NCI-H146 (cell line): ENCODE measurements around the gene CATSPERB.
"Not testable (repeated sequence)": the region's sequence is repeated elsewhere in the genome, so short reads cannot be mapped to it uniquely, and the experiment has no call there.

Experiments
- DNase-seq: peaks from one replicate; lab custom pipeline; 2025; lab: John Stamatoyannopoulos, UW

CATSPERB gene

DNA sequence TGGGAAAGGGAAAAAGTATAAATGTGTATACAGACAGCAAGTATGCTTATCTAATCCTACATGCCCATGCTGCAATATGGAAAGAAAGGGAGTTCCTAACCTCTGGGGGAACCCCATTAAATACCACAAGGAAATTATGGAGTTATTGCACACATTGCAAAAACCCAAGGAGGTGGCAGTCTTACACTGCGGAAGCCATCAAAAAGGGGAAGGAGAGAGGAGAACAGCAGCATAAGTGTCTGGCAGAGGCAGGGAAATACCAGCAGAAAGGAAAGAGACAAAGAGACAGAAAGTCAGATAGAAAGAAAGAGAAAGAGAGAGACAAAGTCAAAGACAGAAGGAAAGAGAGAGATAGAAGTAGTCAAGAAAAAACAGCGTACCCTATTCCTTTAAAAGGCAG lies 64.8 kb downstream of the CATSPERB start:
- not testable (repeated sequence) for DNase-seq

DNA sequence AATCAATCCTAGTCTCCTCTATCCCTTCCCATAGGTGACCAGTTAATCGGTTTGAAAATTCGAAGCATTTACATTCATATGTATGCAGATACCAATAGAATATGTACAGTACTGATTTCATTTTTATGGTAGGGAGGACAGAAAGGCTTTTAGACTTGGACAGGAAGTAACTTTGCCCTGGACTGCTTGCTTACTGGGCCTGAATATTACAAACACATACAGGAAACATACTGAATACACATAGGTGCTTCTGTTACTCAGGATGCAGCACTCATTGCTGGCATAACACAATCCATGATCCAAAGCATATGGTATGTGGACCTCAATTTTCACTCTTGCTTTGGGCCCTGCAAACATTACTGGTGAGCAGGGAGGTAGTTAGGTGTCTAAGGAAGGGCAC lies 71.1 kb downstream of the CATSPERB start:
- DNase-seq: no peak

DNA sequence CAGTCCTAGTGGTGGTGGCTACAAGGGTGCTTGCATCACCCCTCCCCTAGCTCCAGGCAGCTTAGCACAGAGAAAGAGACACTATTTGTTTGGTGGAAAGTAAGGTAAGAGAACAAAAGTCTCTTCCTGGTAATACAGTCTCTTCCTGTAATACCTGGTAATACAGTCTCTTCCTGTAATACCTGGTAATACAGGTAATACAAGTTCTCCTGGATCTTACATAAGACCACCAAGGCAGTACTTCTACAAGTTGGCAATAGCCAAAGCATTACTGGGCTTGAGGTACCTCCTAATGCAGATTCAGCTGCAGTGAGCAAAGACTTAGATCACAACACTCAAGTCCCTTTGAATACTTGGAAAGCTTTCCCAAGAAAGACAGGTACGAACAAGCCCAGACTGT lies 77.0 kb downstream of the CATSPERB start:
- DNase-seq: no peak

DNA sequence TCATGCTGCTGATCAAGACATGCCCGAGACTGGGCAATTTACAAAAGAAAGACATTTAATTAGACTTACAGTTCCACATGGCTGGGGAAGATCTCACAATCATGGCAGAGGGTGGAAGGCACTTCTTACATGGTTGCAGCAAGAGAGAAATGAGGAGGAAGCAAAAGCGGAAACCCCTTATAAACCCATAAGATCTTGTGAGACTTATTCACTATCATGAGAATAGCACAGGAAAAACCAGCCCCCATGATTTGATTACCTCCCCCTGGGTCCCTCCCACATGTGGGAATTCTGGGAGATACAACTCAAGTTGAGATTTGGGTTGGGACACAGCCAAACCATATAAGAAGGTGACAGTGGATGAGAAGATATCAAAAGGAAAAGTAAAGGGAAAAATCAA lies 78.4 kb downstream of the CATSPERB start:
- DNase-seq: no peak

DNA sequence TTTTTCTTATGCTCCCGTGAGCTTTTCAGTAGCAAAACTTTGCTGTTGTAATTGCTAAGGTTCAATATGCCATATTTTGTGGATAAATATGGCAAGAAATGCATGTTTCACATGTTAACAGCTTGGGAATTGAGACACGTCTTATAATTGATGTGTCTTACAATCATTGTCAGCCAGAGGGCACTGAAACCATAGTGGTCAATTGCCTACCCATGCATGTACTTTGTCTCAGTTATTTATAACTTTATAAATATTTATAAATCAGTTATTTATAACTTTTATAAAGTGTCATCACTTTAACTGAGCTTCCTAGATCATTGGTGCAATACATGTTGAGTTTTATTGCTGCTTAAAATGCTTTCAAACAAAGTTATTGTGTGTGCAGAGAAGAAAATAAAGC lies 82.0 kb downstream of the CATSPERB start:
- no peak for DNase-seq

DNA sequence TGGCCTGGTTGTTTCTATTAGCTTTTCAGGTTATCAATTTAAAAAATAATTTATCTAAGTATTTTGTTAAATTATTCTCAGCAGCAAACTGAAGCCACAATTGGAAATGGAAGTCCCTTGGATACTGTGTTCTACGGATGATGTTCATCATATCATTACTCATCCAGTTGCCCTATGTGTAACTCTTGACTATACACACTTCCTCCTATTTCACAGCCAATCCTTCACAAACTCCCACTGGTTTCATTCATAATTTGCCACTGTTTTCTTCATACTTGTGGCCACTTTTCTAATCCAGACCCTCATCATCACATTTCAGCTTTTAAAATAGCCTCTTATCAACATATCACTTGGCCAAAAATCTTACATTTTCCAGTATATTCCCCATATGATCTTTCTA lies 84.0 kb downstream of the CATSPERB start:
- no peak for DNase-seq

DNA sequence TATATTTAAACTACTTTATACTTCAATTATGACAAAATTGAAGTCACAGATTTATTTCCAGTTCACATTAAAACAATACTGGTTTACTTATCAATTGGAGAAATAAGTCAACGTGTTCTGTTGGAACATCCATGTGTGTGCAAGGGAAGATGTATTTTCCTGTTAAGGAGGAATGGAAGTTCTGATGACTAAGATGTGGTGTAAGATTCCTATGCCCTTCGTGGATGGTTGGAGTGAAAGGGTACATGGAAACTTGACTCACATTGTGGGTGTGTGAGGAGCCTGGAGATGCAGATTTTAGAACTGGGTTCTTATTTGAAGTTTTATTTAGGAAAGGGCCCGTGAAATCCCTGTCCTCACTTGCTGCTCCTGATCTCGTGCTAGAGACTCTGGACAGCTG lies 95.3 kb downstream of the CATSPERB start:
- no peak for DNase-seq

DNA sequence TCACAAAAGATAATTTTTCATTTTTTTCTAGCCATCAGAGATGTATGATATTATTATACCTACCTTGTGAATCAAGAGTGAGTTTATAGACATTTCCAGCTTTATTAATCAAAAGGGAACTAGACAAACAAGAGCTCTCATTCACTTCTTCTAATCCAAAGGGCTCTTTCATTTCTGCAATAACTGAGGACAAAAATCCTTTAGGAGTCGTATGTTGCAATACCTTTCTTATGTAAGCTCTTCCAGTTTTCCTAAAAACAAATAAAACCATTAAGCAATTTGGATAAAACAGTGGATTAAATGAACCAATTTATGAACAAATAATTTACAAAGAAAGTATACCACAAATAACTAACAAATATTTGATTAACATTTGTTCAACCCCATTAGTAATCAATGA lies 107.1 kb downstream of the CATSPERB start:
- no peak for DNase-seq

DNA sequence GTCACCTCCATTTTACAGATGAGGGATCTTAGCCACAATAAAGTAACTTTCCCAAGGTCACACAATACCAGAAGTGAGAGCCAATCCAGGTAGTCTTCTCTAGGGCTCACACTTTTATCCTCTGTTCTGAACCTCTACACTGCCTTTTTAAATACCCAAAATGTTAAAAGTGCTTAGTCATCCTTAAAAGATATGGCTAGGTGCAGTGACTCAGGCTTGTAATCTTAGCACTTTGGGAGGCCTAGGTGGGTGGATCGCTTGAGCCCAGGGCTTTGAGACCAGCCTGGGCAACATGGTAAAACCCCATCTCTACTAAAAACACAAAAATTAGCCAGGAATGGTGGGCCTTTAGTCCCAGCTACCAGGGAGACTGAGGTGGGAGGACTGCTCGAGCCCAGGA lies 117.7 kb downstream of the CATSPERB start:
- DNase-seq: no peak

DNA sequence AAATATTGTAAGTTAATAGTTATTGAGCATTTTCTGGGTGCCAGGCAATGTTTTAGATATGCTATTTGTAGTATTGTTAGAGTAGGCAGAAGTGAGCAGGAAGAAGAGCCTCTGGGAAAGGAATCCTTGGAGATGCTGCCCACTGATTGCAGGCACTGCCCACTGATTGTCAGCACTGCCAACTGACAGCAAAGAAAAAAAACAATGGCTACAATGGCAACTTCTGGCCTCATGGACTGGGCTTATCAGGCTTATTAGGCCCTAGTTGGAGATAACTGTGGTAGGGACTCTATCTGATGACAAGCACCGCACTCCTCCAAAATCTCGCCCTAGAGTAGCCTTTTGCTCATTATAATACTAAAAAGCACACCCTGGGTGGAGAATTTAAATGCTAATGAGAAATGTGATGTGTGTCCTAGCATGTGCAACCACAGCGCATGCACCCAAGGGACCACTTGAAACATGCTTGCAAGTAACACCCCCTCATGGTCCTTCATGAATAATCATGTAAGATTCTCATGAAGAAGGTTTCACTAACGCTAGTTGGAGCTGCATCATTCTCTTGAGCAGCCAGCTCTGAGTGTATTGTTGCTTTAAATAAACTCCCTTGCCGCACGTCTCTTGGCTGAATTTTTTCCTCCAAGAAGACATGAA lies 118.3 kb downstream of the CATSPERB start:
- no peak for DNase-seq

DNA sequence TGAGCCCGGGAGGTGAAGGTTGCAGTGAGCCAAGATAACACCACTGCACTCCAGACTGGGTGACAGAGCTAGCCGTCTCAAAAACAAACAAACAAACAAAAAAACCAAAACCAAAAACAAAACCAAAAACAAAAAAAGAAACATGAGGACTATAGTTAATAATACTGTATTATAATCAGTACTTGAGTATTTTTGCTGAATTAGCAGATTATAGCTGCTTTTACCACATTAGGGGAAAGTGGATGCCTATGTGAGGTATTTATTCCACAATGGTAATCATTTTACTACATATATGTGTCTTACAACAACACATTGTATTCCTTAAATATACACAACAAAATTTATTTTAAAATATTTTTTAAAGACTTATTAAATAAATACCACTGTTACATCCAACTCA lies 120.4 kb downstream of the CATSPERB start:
- DNase-seq: no peak

DNA sequence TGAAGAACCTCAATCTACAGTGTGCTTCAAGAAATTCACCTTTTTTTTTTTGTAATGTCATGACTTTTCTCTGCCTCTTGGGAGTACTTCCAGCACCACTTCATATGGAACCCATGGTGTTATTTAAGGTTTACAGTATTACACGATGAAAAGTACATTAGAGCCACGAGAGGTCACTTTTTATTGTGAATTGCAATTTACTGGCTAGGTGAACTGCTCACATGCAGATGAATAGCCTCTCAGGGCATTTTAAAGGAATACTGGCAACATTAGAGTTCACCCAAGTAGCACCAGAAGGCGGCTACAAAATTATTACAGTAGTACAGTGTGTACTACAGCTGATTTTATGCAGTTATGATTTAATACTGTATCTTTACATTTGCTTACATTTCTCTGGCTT lies 122.7 kb downstream of the CATSPERB start:
- DNase-seq: no peak

DNA sequence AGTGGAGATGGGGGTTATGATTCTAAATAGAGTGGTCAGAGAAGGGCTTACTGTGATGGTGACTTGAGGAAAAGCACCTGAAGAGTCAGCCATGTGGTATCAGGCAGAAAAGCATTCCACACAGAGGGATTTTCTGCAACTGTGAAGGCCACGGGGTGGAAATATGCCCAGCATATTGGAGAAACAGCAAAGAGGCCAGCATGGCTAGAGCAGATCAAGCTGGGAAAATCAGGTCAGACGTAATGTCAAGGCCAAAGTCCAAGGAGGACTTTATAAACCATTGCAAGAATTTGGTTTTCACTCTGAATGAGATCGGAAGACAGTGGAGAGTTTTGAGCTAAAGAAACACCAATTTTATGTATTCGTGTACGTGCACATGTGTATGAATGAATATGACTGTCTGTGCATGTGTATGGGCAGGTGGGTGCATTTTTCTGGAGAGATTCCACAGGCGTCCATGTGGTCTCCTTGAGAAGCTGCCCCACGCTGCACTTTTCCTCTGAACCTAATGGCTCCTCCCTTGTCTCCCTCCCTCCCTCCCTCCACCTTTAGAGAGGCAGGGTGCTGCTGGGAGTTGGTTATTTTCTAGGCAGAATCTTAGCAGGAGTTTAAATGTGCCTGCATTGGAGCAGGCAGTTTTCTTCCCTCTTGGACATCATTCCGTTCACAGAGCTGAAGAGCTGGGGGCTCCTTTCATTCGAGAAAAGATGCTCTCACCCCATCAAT lies 124.4 kb downstream of the CATSPERB start:
- no peak for DNase-seq

DNA sequence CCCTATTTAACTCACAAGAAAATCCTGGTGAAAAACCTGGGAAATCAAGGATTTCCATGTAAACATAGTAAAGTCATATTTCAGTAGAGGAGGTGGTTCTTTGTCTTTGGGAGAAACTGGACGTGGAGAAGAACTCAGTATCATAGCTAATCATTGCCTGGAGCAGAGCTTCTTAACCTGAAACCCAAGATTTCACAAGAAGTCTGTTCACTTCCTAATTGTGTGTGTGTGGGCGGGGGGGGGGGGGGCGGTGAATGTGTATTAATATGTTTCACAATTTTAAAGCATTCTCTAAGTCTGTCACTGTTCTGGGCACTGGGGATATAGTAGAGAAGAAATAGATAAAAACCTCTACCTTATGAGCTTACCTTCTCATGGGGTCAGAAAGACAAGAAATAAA lies 125.0 kb downstream of the CATSPERB start:
- DNase-seq: no peak

DNA sequence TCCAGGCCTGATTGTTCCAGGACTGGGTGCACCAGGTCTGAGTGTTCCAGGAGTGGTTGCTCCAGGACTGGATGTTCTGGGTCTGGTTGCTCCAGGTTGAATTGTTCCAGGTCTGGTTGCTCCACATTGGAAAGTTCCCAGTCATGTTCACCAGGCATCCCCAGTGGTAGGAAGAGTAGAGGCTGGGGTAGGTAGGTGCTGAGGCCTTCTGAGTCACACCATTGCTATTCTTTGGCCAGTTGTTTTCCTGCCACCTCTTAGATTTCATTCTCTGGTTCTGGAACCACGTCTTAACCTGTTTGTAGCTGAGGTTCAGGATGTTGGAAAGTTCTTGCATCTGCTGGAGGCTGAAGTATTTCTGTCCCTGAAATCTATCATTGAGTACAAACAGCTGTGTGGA lies 127.3 kb downstream of the CATSPERB start:
- not testable (repeated sequence) for DNase-seq

DNA sequence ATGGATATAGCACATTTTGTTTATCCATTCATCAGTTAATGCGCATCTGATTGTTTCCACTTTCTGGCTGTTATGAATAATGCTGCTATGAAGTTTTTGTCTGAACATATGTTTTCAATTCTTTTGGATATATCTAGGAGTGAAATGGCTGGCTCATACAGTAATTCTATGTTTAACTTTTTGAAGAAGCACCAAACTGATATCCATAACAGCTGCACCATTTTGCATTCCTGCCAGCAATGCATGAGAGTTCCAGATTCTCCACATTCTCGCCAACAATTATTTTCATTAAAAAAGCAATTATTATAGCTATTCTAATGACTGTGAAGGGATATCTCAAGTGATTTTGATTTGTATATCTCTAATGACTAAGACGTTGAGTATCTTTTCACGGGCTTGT lies 131.9 kb downstream of the CATSPERB start:
- no peak for DNase-seq

DNA sequence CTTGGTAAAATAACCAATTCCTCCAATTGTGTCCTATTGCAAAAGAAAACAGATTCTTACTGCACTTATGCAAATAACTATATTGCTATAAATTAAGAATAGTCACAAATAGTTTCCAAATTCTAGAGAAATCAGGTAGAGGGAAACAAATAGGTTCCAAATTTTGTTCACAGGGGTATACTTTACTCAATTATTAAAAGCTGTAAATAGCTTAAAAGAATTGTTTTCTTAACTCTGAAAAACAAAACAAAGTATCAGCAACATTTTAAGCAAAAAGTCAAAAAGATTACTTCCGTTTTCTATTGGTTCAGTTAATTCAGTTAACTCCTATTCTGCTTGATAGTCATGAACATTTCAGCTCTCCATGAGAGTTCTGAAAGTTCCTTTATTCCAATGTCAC lies 136.2 kb downstream of the CATSPERB start:
- no peak for DNase-seq

DNA sequence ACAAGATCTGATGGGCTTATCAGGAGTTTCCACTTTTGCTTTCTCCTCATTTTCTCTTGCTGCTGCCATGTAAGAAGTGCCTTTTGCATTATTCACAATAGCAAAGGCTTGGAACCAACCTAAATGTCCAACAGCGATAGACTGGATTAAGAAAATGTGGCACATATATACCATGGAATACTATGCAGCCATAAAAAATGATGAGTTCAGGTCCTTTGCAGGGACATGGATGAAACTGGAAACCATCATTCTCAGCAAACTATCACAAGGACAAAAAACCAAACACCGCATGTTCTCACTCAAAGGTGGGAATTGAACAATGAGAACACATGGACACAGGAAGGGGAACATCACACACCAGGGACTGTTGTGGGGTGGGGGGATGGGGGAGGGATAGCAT lies 137.9 kb downstream of the CATSPERB start:
- DNase-seq: not testable (repeated sequence)

DNA sequence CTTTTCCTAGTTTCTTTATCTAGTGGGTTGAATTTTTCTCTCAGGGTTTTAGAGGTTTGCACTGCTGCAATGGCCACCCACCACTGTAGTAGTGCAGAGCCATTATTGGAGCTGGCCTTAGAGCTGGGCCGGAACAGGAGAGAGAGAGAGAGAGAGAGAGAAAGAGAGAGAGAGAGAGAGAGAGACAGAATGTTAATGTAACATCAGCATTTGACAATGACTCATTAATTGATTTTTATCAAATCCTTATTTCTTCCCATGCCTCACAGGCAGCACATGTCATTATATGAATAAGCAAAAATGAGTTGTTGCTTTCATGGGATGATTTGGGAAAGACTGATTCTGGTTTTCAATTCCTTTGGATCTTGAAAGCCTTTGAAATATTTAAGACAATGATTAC lies 145.5 kb downstream of the CATSPERB start:
- no peak for DNase-seq

DNA sequence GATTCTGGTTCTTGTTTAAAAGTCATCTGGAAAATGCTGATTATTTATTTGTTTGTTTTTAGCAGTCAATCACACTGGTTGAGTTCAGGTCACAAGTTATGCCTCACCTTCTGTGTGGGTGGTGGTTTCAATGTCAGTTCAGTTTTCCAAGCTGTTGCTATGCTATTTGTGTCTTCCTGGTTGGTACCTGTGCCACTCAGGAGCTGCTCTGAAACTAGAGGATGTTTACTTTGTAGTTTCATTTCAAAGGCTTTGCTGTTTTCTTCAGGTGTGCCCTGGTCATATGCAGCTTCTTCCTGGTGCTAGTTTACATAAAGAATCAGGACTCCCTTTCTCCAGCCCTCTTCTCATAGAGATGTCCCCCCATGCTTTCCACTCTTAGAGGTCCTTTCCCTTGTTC lies 146.0 kb downstream of the CATSPERB start:
- DNase-seq: no peak

DNA sequence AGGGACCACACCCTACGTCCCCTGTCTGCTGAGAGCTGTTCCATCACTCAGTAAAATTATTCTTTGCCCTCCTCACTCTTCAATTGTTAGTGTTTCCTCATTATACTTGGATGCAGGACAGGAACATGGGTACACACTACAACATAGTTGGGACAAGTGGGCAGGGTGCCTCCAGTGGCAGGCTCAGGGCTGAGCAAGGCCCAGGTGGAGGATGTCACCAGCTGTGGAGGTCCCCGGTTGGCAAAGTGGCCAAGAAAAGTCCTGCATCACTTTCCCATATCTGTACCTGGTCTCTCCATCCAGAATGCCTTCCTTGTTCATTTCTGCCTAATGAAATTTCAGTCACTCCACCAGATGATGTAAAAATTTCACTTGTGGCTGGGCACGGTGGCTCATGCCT lies 149.1 kb downstream of the CATSPERB start:
- no peak for DNase-seq

DNA sequence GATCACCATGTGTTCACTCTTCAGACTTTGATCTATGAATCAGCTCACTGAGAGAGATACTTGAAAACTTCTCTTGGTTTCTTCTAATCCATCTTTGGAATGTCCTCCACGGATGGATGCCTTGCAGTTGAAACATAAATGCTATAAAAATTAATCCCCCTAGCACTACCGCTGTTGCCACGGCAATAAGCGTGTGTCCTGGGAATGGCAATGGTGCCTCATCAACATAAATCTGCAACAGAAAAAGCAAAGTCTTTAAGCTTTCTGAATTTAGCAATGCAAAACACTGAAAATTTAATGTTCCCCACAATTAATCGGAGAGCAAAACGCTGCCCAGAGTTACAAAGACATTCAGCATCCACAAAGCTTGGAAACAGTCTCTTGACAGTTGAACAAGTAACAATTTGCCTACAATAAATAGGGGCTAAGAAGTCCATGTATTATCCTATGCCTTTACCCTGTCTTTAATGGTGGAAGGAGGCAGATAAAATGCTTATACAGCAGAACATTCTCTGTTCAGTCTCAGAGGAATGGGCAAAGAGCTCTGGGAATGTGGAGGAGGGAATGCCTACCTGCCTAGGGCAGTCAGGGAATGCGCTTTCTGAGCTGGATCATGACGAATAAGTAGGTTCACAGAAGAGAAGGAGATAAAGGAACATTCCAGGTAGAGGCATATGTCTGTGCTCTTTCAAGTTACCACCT lies 150.9 kb downstream of the CATSPERB start:
- no peak for DNase-seq

DNA sequence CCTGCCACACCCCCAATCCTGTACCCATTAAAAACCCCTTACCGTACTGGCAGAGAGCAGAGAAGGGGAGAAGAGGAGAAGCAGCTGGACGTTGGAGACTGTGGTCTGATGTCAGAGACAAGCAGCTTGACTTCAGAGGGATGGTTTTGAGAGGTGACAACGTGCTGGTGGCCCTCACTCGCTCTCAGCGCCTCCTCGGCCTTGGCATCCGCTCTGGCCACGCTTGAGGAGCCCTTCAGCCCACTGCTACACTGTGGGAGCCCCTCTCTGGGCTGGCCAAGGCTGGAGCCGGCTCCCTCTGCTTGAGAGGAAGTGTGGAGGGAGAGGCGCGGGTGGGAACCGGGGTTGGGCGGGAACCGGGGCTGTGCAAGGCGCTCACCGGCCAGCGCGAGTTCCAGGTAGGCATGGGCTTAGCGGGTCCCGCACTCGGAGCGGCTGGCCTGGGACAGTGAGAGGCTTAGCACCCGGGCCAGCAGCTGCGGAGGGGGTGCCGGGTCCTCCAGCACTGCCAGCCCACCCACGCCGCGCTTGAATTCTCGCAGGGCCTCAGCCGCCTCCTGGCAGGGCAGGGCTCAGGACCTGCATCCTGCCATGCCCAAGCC lies 154.2 kb downstream of the CATSPERB start:
- no peak for DNase-seq
